MM.1S (cell line): Measurements from ENCODE around the gene MRPS2.

Source experiments
- EZH2 ChIP-seq: fragments of 300-600 bp; sonication (generic); optimal IDR thresholded peaks from 2 replicates; pipeline ENCODE3; 2017; ENCODE audit warnings: low read depth, mild to moderate bottlenecking, antibody characterized with exemption, low read length, mixed read lengths
- EZH2phosphoT487 ChIP-seq: fragments of 300-600 bp; sonication (generic); IDR thresholded peaks from 2 replicates; pipeline ENCODE4 v1.6.1; 2018; ENCODE audit warnings: antibody characterized with exemption, low read length
- TF ChIP-seq, protein P1 (sequence below): fragments of 300-600 bp; sonication (generic); IDR thresholded peaks from 2 replicates; pipeline ENCODE4 v1.5.1; 2016; ENCODE audit warnings: antibody characterized with exemption, low read length, mixed read lengths

DNA sequence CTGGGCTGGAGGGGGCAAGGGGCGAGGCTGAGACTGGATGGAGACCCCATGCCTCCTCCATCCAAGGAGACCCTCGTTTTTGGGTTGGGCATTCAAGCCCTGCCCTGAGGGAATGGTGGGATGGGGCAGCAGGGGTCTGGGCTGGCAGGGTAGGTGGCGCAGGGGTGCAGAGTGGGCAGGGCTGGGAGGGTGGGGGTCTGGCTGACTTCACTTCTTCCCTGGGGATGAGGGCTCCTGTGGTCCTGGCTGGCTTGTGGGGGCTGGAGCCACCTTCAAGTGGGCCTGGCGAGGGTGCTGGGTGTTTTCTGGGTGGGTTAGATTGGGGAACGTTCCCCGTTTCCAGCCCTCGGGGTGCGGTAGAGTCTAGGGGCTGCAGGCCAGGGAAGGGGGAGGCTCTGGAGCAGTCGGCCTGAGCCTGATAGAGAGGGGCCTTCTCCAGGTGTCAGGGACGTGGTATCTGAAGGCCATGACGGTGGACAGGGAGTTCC lies 21.2 kb downstream of the MRPS2 start:
- TF ChIP-seq, protein P1, sequence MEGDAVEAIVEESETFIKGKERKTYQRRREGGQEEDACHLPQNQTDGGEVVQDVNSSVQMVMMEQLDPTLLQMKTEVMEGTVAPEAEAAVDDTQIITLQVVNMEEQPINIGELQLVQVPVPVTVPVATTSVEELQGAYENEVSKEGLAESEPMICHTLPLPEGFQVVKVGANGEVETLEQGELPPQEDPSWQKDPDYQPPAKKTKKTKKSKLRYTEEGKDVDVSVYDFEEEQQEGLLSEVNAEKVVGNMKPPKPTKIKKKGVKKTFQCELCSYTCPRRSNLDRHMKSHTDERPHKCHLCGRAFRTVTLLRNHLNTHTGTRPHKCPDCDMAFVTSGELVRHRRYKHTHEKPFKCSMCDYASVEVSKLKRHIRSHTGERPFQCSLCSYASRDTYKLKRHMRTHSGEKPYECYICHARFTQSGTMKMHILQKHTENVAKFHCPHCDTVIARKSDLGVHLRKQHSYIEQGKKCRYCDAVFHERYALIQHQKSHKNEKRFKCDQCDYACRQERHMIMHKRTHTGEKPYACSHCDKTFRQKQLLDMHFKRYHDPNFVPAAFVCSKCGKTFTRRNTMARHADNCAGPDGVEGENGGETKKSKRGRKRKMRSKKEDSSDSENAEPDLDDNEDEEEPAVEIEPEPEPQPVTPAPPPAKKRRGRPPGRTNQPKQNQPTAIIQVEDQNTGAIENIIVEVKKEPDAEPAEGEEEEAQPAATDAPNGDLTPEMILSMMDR: no peak
- no peak for TF ChIP-seq EZH2
- TF ChIP-seq EZH2phosphoT487: no peak
